Effector memory CD4-positive, alpha-beta T cell (primary cell): ENCODE results near the gene LRFN4.

Experiments
- DNase-seq, 3 donors: peaks; one replicate each; pipeline ENCODE4 v3.0.0-alpha.2; 2020
- H3K27ac ChIP-seq: 2 replicates; pipeline ENCODE4 v1.7.0; 2013; ENCODE audit warnings: mild to moderate bottlenecking, low read length, moderate library complexity; ENCODE audit not compliant: insufficient read depth, poor library complexity, severe bottlenecking
- H3K27me3 ChIP-seq: replicated peaks from 2 replicates; pipeline ENCODE4 v1.7.0; 2013; ENCODE audit warnings: mild to moderate bottlenecking, low read length; ENCODE audit not compliant: insufficient read depth, control insufficient read depth, poor library complexity, severe bottlenecking
- H3K36me3 ChIP-seq: 2 replicates; pipeline ENCODE4 v1.7.0; 2013; ENCODE audit warnings: mild to moderate bottlenecking, low read length, moderate library complexity; ENCODE audit not compliant: control insufficient read depth, insufficient read depth
- H3K4me1 ChIP-seq: 2 replicates; pipeline ENCODE4 v1.7.0; 2013; ENCODE audit warnings: low read length, mild to moderate bottlenecking; ENCODE audit not compliant: control insufficient read depth, insufficient read depth, poor library complexity, severe bottlenecking
- H3K4me3 ChIP-seq: 2 replicates; pipeline ENCODE4 v1.7.0; 2013; ENCODE audit warnings: low read length, low read depth, mild to moderate bottlenecking; ENCODE audit not compliant: insufficient read depth, poor library complexity, severe bottlenecking
- H3K9me3 ChIP-seq: 2 replicates; pipeline ENCODE4 v1.7.0; 2013; ENCODE audit warnings: mild to moderate bottlenecking, low read length, moderate library complexity; ENCODE audit not compliant: control insufficient read depth

LRFN4 gene

DNA sequence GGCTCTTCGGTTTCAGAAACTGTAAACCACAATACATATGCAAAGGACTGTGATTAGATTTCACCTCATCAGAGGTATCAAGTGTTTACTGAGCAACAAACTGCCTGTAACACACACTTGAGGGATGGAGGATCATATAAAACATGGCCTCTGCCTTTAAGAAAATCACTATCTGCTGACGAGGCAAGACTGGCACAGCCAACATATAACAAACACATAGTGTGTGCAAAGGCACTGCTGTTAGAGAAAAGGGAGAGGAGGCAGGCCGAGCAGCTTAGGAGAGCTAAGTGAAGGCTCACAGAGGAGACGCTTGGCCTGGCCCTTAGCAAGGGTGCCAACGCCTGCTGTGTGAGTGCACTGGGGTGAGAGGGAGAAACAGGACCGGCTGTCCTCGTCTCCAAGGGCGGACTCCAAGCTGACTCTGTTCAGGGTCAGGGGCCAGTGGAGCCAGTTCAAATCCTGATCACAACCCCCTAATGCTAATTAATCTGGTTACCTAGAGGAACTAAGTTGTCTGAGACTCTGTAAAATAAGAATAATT, 48.2 kb downstream of the LRFN4 start:
- DNase-seq, result no peak
- Histone ChIP-seq H3K36me3 (no peaks in the 10 kb centered on the region), H3K9me3 (no peaks in the 10 kb centered on the region), H3K27me3 (no peaks in the 10 kb centered on the region), H3K4me1 (no peaks in the 10 kb centered on the region), H3K27ac (no peak overlapping the region), H3K4me3 (no peak overlapping the region)

DNA sequence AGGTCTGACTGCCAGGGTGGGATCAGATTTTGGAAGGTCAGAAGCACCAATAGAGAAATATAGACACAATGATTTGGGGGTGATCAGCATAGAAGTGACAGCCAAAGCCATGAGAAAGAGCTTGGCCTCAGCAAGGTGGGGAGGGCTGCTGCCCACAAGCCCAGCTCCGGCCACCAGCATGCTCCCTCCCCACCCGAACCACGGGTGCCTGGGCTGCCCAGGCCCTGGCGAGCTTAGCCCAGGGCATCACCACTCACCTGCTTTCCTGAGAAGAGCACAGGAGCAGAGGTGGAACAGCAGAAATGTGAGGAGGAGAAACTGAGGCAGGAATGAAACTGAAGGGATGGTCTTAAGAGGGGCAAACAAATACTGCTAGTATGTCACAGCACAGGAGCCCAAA, 48.8 kb downstream of the LRFN4 start:
- Histone ChIP-seq H3K27me3 (no peaks in the 10 kb centered on the region), H3K4me1 (no peaks in the 10 kb centered on the region), H3K4me3 (no peak overlapping the region), H3K27ac (no peak overlapping the region), H3K9me3 (no peaks in the 10 kb centered on the region), H3K36me3 (no peaks in the 10 kb centered on the region)
- DNase-seq, result no peak

DNA sequence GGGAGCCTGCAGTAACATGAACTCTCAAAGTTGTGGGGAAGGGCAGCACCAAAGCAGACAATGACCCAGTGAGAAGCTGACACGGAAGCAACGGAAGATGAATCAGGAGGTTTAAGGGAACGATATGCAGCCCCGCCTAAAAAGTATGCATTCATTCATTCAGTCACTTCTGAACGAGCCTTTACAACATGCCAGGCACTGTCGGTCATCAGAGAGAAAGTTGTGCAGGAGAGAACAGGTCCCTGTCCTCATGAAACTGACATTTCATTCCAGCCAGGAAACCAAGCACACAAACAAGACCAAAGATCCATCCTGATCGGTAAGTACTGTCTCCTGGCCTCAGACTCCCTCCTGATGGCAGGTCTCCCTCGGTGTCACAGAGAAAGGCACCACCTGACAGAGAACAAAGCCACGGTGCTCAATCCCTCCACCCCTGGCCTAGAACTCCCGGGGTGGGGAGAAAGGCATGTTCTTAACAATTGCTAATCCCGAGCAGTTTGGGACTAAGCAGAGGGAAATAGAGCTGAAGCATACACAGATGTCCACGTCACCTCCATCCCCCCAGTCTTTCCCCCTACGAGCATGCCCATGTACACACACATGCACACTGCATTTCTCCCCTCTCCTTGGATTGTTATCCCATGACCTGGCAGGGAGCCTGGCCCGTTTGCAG, 49.3 kb downstream of the LRFN4 start:
- DNase-seq, result no peak
- Histone ChIP-seq H3K4me3 (no peak overlapping the region), H3K27me3 (no peaks in the 10 kb centered on the region), H3K27ac (no peak overlapping the region), H3K4me1 (no peaks in the 10 kb centered on the region), H3K9me3 (no peaks in the 10 kb centered on the region), H3K36me3 (no peaks in the 10 kb centered on the region)

DNA sequence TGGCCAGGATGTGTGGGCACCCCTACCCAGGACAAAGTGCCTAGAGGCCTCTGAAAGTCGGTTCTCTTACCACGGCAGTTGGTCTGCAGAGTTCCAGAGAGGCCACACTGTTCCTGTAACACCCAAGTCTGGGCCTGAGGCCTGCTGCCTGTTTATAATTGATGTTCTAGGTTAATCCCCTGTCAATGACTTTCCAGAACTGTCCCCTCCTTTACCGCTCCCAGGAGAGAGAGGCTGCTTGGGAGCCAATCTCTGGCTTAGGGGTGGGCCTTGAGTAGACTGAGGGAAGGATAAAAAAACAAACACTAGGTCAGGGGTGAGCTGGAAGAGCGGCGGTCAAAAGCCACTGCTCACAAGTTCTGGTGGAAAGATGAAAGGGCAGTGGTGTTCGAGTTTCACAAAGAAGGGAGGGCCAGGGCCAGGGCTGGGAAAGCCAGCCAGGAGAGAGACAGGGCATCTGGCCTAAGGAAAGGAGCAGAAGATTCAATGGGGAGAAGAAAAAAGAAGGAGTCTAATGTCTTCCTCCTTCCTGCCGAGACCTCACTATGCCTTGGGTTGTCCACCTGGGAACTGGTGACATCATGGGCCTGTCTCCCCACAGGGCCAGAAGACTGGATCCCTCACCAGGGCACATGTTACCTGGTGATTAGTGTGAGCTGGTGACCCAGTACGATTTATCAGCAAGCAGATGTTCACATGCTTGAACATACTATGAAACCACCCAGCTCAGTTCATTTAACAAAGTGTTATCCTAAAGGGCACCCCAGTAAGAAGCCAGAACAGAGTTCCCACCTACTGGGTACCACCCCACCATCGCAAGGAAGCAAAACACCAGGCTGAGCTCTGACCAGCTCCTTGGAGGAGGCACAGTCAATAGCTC, 51.1 kb downstream of the LRFN4 start:
- Histone ChIP-seq H3K36me3 (no peaks in the 10 kb centered on the region), H3K27me3 (no peaks in the 10 kb centered on the region), H3K9me3 (no peaks in the 10 kb centered on the region), H3K4me1 (no peaks in the 10 kb centered on the region), H3K27ac (no peak overlapping the region), H3K4me3 (no peak overlapping the region)
- no peak for DNase-seq

DNA sequence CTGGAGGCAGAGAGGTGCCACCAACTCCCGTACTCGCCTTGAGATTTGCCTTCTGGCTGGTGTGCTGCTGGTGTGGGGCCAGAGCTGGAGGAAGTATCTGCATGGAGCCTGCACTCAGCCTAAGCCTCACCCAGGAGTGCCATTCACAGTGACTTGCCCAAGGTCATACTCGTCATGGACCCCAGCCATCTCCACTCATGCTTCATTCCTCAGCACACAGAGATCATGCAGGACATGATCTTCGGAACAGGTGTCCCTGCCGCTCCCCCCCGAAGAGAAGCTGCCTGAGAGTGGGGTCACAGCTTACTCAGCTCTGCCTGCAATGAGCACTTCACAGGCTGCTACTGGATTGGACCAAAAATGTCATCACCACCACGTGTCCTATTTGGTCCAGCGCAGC, 52.3 kb downstream of the LRFN4 start:
- no peak overlapping the region for H3K4me3 ChIP-seq
- H3K27me3 ChIP-seq, result no peaks in the 10 kb centered on the region
- no peaks in the 10 kb centered on the region for H3K9me3 ChIP-seq
- no peak overlapping the region for H3K27ac ChIP-seq
- no peaks in the 10 kb centered on the region for H3K36me3 ChIP-seq
- H3K4me1 ChIP-seq, result no peaks in the 10 kb centered on the region
- DNase-seq, result no peak

DNA sequence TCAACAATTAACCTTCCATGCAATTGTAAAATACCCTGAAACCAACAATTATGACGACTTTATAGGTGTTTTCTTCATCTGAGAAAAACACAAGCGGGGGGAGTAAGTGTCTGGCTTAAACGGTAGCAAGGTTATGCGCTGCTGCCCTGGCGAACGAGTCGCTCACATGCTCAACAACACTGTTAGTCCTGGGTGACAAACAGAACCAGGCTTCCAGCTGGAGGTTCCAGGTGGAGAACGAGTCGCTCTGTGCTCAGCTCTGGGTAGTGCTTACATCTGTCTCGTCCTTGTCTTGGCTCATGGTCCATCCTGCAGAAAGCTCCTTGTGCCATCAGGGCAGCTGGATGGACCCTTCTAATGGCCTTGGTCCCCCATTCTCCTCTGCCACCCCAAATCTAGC, 53.2 kb downstream of the LRFN4 start:
- no peak overlapping the region for H3K4me3 ChIP-seq
- no peaks in the 10 kb centered on the region for H3K4me1 ChIP-seq
- H3K27me3 ChIP-seq, result no peaks in the 10 kb centered on the region
- H3K27ac ChIP-seq, result no peak overlapping the region
- H3K9me3 ChIP-seq, result no peaks in the 10 kb centered on the region
- no peak for DNase-seq
- no peaks in the 10 kb centered on the region for H3K36me3 ChIP-seq
